Natural killer cell treated with Interleukin-12 subunit alpha and Interleukin-12 subunit beta and Interleukin-15 and Interleukin-18, amount 100 ng/mL, for 72 hours (primary cell): ENCODE results near the gene FUCA1. TPM values are rescaled to one million over a fixed set of nuclear protein-coding genes. Genes with fewer than 3 reads are reported as not detected.
"Not testable (repeated sequence)": the region's sequence is repeated elsewhere in the genome, so short reads cannot be mapped to it uniquely, and the experiment has no call there.

Source experiments
- ATAC-seq, 2 donors: fragments of 150-1000 bp; cut with Tn5 transposase in 1 of 2; sonication (Bioruptor Pico), chemical (Tn5 transposase) in 1 of 2; 2 replicates each; pipeline ENCODE4 v1.10.0; 2021
- DNase-seq: peaks from one replicate; pipeline ENCODE4 v3.0.0; 2022; ENCODE audit warnings: low spot score
- H3K27ac Mint-ChIP-seq, 2 donors: 1 replicate in 1 of 2; 2 replicates in 1 of 2; pipeline ENCODE4 v1.8.0; 2022; ENCODE audit warnings: mixed read lengths in 2 of 2, mild to moderate bottlenecking in 1 of 2, moderate library complexity in 1 of 2
- H3K27me3 Mint-ChIP-seq, 2 donors: 1 replicate in 1 of 2; 2 replicates in 1 of 2; pipeline ENCODE4 v1.8.0; 2022; ENCODE audit warnings: mixed read lengths in 2 of 2
- H3K36me3 Mint-ChIP-seq: one replicate; pipeline ENCODE4 v1.8.0; 2022; ENCODE audit warnings: mixed read lengths
- H3K4me1 Mint-ChIP-seq, 2 donors: 1 replicate in 1 of 2; 2 replicates in 1 of 2; pipeline ENCODE4 v1.8.0; 2022; ENCODE audit warnings: low read depth in 2 of 2, mixed read lengths in 2 of 2, mild to moderate bottlenecking in 1 of 2
- H3K4me3 Mint-ChIP-seq: one replicate; pipeline ENCODE4 v1.8.0; 2022; ENCODE audit warnings: mixed read lengths
- H3K9me3 Mint-ChIP-seq: 2 replicates; pipeline ENCODE4 v1.8.0; 2022; ENCODE audit warnings: mixed read lengths
- total RNA-seq, 2 donors: library from RNA; stranded (reverse); gene quantifications; one replicate each; pipeline ENCODE4 v1.2.3, GENCODE V29; 2022

The FUCA1 gene
- total RNA-seq, 2 donors from 2014 or later: 10.3 to 15.1 TPM

- H3K4me3 Mint-ChIP-seq: no peak overlapping the region
Measured at GRCh38 chr1:23816361-23816760, 51.7 kb downstream of the FUCA1 start.

GRCh38 chr1:23814016-23814415 is 54.1 kb downstream of the FUCA1 start:
- no peak overlapping the region for H3K4me3 Mint-ChIP-seq

More at GRCh38 chr1:23816361-23816760, 51.7 kb downstream of the FUCA1 start:
- no peaks in the 10 kb centered on the region for H3K36me3 Mint-ChIP-seq
- H3K27ac Mint-ChIP-seq: no peak overlapping the region
- no peaks in the 10 kb centered on the region for H3K9me3 Mint-ChIP-seq
- ATAC-seq: no peak
- no peaks in the 10 kb centered on the region for H3K27me3 Mint-ChIP-seq
- H3K4me1 Mint-ChIP-seq: peaks cover 0 to 5% of the 10 kb centered on the region in 2 donors
- DNase-seq: no peak

DNA sequence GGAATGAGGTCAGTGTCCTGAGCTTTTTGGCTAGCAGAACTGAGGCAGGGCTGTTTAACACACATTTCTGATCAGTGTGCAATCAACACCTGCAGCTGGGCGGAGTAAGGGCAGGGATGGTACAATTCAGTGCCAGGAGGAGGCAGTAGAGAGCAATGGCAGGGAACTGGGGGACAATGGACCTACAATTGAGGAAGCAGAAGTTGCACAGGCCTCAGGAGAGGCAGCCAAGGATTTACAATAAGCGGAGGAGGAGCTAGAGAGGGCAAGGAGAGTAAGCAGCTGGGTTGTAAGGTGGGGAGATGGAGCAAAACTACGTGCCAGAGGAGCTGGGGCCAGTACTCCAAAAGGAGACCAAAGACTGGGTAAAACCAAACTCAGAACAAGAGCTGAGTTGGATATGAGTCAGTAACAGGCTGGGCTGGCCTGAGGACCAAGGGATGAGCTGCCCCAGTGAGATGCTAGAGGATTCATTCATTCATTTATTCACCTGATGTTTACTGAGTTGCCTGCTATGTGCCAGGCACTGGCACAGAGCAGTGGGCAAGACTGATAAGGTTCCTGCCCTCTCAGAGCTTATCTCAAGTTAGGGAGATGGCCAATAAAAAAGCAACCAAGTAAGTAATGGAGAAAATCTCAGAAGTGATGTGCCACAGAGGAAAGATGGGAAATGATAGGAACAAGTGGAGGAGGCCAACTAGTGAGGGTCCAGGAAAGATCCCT is 57.1 kb downstream of the FUCA1 start:
- no peaks in the 10 kb centered on the region for H3K9me3 Mint-ChIP-seq

More at GRCh38 chr1:23814016-23814415, 54.1 kb downstream of the FUCA1 start:
- Mint-ChIP-seq H3K27me3 (no peaks in the 10 kb centered on the region), H3K36me3 (no peaks in the 10 kb centered on the region), H3K27ac (no peak overlapping the region), H3K4me1 (peaks cover 4 to 23% of the 10 kb centered on the region in 2 donors), H3K9me3 (no peaks in the 10 kb centered on the region)
- no peak for DNase-seq
- ATAC-seq: no peak

GRCh38 chr1:23809751-23810171 is 58.3 kb downstream of the FUCA1 start:
- DNase-seq (peak; percentile 82), ATAC-seq (peak; percentile 90 to 91)
- Mint-ChIP-seq H3K27ac (no peak overlapping the region), H3K4me1 (peaks cover 4 to 18% of the 10 kb centered on the region in 2 donors), H3K9me3 (no peaks in the 10 kb centered on the region), H3K27me3 (no peaks in the 10 kb centered on the region), H3K4me3 (no peak overlapping the region), H3K36me3 (no peaks in the 10 kb centered on the region)

More for the DNA sequence above, 57.1 kb downstream of the FUCA1 start:
- ATAC-seq: peak; percentile 67 to 72
- Mint-ChIP-seq H3K4me3 (no peak overlapping the region), H3K27me3 (no peaks in the 10 kb centered on the region), H3K36me3 (no peaks in the 10 kb centered on the region), H3K27ac (no peak overlapping the region), H3K4me1 (peaks cover 4 to 18% of the 10 kb centered on the region in 2 donors)
- no peak for DNase-seq

DNA sequence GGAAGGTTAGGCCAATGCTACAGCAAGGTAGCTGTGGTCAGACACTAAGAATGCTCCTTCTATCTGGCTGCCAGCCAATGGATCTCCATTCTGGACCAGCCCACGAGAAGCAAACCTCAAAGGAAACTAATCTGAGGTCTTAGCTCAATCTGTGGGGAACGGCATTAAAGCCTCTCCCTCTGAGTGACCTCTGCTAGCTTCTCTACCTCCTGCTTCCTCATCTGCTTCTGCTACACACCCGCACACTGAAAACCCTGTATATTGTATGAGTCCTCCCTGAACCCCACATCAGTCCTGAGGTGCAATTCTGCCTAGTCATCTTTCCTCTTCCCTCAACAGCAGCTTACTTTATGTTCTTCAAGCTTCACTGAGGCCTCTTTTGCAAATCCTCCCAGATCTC is 60.6 kb downstream of the FUCA1 start:
- Mint-ChIP-seq H3K4me1 (peaks cover 4 to 18% of the 10 kb centered on the region in 2 donors), H3K27ac (peak overlapping the region; percentile 2 to 31), H3K4me3 (no peak overlapping the region), H3K9me3 (no peaks in the 10 kb centered on the region), H3K36me3 (no peaks in the 10 kb centered on the region), H3K27me3 (no peaks in the 10 kb centered on the region)
- no peak for DNase-seq
- ATAC-seq: no peak

GRCh38 chr1:23806280-23806679 is 61.8 kb downstream of the FUCA1 start:
- H3K4me3 Mint-ChIP-seq: no peak overlapping the region
- H3K27me3 Mint-ChIP-seq: no peaks in the 10 kb centered on the region
- H3K4me1 Mint-ChIP-seq: peaks cover 4 to 18% of the 10 kb centered on the region in 2 donors
- ATAC-seq (no peak), DNase-seq (no peak)
- no peak overlapping the region for H3K27ac Mint-ChIP-seq
- no peaks in the 10 kb centered on the region for H3K36me3 Mint-ChIP-seq
- H3K9me3 Mint-ChIP-seq: no peaks in the 10 kb centered on the region

DNA sequence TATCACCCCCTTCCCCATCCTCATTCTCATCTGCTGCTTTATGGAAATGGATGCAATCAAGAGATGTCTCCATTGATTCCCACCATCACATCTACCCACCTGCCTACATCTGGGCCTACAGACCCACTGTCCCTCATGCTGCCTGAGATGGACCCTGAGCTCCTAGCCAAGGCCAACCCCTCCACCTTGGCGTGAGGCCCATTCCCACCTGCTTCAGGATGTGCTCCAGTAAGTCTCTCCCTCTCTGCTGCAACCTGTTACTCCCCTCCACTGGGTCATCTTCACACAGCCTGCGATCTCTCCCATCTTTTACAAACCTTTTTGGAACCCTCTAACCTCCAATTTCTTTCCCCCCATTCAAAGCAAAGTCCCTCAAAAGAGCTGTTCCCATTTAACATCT is 63.1 kb downstream of the FUCA1 start:
- Mint-ChIP-seq H3K27me3 (no peaks in the 10 kb centered on the region), H3K27ac (no peak overlapping the region), H3K4me1 (peaks cover 4 to 11% of the 10 kb centered on the region in 2 donors), H3K4me3 (no peak overlapping the region), H3K9me3 (no peaks in the 10 kb centered on the region), H3K36me3 (no peaks in the 10 kb centered on the region)
- ATAC-seq (no peak), DNase-seq (no peak)

DNA sequence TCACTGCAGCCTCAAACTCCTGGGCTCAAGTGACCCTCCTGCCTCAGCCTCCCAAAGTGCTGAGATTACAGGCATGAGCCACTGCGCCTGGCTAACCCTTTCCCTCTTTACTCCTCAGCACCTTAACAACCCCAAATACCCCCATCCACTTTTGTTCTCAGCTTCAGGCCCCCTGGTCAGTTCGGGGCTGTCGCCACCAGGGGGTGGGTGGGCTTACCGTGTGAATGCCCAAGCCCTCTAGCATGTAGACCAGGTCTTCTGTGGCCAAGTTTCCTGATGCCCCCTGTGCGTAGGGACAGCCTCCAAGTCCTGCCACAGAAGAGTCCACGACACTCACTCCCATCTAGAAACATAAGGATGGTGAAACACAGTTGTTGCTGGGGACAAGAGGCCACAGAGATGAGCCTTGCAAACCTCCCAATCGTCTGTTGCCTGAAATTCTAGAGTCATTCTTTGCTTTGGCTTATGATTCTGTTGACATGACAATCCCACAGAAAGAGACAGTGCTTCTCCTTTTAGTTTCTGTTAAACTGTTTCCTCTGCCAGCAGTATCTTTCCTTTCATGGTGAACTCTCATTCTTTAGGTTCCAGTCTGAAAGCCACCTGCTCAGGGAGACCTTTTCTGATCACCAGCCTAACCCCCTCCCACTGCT is 63.8 kb downstream of the FUCA1 start:
- no peak for ATAC-seq
- no peaks in the 10 kb centered on the region for H3K36me3 Mint-ChIP-seq
- DNase-seq: no peak
- no peak overlapping the region for H3K4me3 Mint-ChIP-seq
- peaks cover 7 to 9% of the 10 kb centered on the region in 2 donors for H3K4me1 Mint-ChIP-seq
- no peak overlapping the region for H3K27ac Mint-ChIP-seq
- H3K9me3 Mint-ChIP-seq: no peaks in the 10 kb centered on the region
- no peaks in the 10 kb centered on the region for H3K27me3 Mint-ChIP-seq

GRCh38 chr1:23803674-23804073 is 64.4 kb downstream of the FUCA1 start:
- Mint-ChIP-seq H3K9me3 (no peaks in the 10 kb centered on the region), H3K4me1 (peaks cover 9 to 10% of the 10 kb centered on the region in 2 donors), H3K36me3 (no peaks in the 10 kb centered on the region), H3K4me3 (no peak overlapping the region), H3K27me3 (no peaks in the 10 kb centered on the region), H3K27ac (peak overlapping the region in 1 of 2 donors; percentile 82)
- ATAC-seq (no peak), DNase-seq (no peak)

DNA sequence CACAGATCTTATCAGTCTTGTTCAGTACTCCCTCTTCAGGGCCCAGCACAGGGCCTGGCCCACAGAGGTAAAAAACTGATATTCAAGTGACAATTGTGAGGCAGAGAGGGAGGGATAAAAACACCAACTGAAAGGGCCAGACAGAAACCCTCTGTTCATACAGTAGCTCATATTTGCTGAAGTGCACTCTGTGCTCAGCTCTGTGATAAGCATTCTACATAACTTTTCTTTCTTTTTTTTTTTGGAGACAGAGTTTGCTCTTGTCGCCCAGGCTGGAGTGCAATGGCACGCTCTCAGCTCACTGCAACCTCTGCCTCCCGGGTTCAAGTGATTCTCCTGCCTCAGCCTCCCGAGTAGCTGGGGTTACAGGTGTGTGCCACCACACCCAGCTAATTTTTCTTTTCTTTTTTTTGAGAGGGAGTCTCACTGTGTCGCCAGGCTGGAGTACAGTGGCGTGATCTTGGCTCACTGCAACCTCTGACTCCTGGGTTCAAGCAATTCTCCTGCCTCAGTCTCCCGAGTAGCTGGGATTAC is 65.2 kb downstream of the FUCA1 start:
- not testable (repeated sequence) for ATAC-seq, H3K36me3 Mint-ChIP-seq, H3K4me3 Mint-ChIP-seq, H3K9me3 Mint-ChIP-seq, DNase-seq, H3K27me3 Mint-ChIP-seq
- peaks cover 9 to 11% of the 10 kb centered on the region in 2 donors for H3K4me1 Mint-ChIP-seq
- peak overlapping the region in 1 of 2 donors; percentile 82 for H3K27ac Mint-ChIP-seq

DNA sequence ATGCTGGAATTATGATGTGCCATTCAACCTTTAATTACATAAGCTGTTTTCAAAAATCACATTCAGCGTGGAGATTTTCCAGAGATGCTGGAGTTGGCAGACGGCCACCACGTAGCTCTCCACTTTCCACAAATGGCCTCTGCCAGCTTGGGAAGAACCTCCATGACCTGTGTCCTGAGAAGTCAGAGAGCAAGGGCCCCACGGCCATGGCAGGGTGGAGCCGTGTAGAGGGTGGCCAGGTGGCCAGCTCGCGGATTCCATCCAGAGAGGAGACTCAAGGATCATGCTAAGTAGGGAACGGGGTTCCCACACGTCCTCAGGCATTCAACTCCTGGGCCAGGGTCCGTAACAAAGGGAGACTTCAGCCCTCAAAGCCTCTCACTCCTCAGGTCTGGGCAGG is 66.2 kb downstream of the FUCA1 start:
- no peaks in the 10 kb centered on the region for H3K27me3 Mint-ChIP-seq
- H3K4me1 Mint-ChIP-seq: peaks cover 9 to 11% of the 10 kb centered on the region in 2 donors
- no peak for DNase-seq
- H3K27ac Mint-ChIP-seq: peak overlapping the region; percentile 27 to 85
- ATAC-seq: no peak
- peak overlapping the region; percentile 25 for H3K4me3 Mint-ChIP-seq
- no peaks in the 10 kb centered on the region for H3K9me3 Mint-ChIP-seq
- H3K36me3 Mint-ChIP-seq: no peaks in the 10 kb centered on the region

GRCh38 chr1:23801338-23801748 is 66.7 kb downstream of the FUCA1 start:
- Mint-ChIP-seq H3K9me3 (no peaks in the 10 kb centered on the region), H3K4me3 (peak overlapping the region; percentile 95), H3K27ac (peak overlapping the region; percentile 85 to 93), H3K27me3 (no peaks in the 10 kb centered on the region), H3K36me3 (no peaks in the 10 kb centered on the region), H3K4me1 (peaks cover 9 to 11% of the 10 kb centered on the region in 2 donors)
- ATAC-seq (no peak), DNase-seq (no peak)

DNA sequence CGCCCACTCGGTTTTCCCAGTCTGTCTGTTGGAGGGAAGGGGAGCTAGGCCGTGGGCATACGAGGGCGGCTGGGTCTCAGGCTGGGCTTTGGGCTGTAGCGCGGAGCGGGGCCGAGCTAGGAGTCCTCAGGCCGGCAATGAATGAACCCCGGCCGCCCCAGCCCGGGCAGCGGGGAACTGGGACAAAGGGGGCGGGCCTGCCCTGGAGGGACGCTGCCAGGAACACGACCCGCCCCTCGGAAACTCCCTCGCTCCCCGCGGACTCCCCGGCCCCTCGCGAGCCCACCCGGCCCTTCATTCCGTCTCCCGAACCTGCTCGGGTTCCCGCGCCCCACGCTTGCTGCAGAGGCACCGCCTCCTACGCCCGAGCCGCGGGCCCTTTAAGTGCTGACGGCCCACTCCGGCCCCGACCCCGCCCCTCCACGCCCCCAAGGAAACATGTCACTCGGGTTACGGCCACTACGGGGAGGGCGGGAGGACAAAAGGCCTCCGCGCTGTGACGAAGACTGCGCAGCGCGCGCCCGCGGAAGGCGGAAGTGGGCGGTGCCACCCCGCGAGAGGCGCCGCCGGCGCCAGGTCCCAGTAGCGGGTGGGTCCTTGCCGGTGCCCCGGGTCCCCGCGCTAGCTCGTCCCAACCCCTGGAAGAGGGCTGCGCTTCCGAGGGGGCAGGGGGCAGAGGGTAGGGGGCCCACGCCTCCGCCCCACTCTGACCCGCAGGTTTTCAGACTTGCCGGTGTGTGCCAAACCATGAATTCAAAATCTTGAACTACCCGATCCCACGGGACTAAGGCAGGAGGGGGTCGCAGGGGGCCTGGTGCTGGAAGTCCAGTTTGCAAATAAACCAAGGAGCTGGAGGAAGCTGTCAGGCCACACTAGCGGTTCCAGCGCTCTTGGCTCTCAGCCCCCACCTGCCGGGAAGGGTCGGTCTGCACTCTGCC is 67.4 kb downstream of the FUCA1 start, which contains the start of gene GALE:
GALE (minus strand) TSS at position 355 of the 938 bp plus-strand sequence. CDS start 1,747 bp downstream, outside the sequence.
- H3K36me3 Mint-ChIP-seq: no peaks in the 10 kb centered on the region
- H3K27ac Mint-ChIP-seq: peak within 1 kb of the TSS; percentile 85 to 93
- H3K27me3 Mint-ChIP-seq: no peaks in the 10 kb centered on the region
- DNase-seq (peak; percentile 98), ATAC-seq (peak; percentile 94 to 96)
- peaks cover 9 to 11% of the 10 kb centered on the region in 2 donors for H3K4me1 Mint-ChIP-seq
- H3K9me3 Mint-ChIP-seq: no peaks in the 10 kb centered on the region
- peak within 1 kb of the TSS; percentile 95 for H3K4me3 Mint-ChIP-seq
